ENCODE measurements around the gene RFX2. TPM values are rescaled to one million over a fixed set of nuclear protein-coding genes. Genes with fewer than 3 reads are reported as not detected.

Gene RFX2
- total and polyA plus RNA-seq, 9 of the 15 experiments (the other 6 are each of a cell fraction or from before 2014, with no cell fraction given) = 3.6 to 18.7 (median 8.7) TPM

DNA sequence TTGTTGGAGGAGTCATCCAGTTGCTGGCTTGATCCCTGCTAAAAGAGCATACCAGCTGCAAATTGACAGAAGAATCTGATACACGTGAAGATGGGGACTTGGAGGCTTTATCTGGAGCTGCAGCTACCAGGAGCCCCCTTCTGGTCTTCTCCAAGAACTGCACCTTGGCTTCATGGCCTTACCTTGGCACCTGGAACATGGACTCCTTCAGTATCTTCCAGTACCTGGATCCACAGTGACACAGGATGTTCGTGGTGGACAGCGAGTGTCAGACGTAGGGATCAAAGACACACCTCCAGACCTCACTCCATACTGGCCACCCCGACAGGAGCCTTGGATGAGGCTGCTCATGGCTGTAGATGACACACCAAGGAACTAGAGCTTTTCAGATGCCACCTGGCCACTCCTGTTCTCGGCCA, 15.3 kb upstream of the RFX2 start:
- POLR2A ChIA-PET = interaction anchor here (0.6 to 1.5 kb wide), 4 partner anchors 35 to 738 kb away, joined by 3 to 5 read pairs (median 4); no protein-coding TSS in a partner anchor
- 1% methylated on average over 6 of the region's 6 CpGs for WGBS (ENCODE audit: insufficient coverage, low coverage, missing lambda C conversion rate)
- Histone ChIP-seq H3K9ac (ENCODE audit: insufficient read depth in 1 of 2, low read depth in 2 of 2, low read length in 2 of 2) (no peak overlapping the region), H3K27ac (ENCODE audit: extremely low read depth, low read depth, low read length) (no peak overlapping the region), H2AFZ (ENCODE audit: low read depth, low read length) (peak overlapping the region; percentile 57), H3K9me3 (replicated peaks; ENCODE audit: control insufficient read depth, insufficient read depth, low read depth, low read length) (0 out of 2 replicates have a peak, but pooled peaks cover 2% of the 10 kb centered on the region), H3K9me1 (ENCODE audit: control insufficient read depth, insufficient read depth, low read length) (no peaks in the 10 kb centered on the region), H3K4me1 (replicated peaks in 1 of 2; ENCODE audit: control insufficient read depth in 2 of 2, insufficient read depth in 2 of 2, low read length in 2 of 2) (no peaks in the 10 kb centered on the region), H3K4me2 (ENCODE audit: insufficient read depth, low read length) (no peak overlapping the region), H3K79me2 (ENCODE audit: control insufficient read depth, insufficient read depth, low read length) (no peaks in the 10 kb centered on the region), H3K4me3 (no peak overlapping the region), H3K27me3 (ENCODE audit: control insufficient read depth in 2 of 2, insufficient read depth in 2 of 2, low read length in 2 of 2) (no peaks in the 10 kb centered on the region), H3K36me3 (ENCODE audit: control insufficient read depth, insufficient read depth, low read length) (no peaks in the 10 kb centered on the region), H4K20me1 (replicated peaks; ENCODE audit: control insufficient read depth, insufficient read depth, low read length) (no peaks in the 10 kb centered on the region)
- DNase-seq (ENCODE audit: extremely low read depth in 1 of 4, low spot score in 3 of 4) = peak; percentile 70 to 85 (median 75)
- in situ Hi-C loops (cut with MboI) (loop anchor here (5.0 kb wide), 1 partner anchor 742 kb away; no protein-coding TSS in a partner anchor), intact Hi-C loops (cut with micrococcal nuclease) (loop anchor here (1.0 to 10.0 kb wide), 5 partner anchors 77 to 737 kb away; no protein-coding TSS in a partner anchor)
- no TSS peak for BruUV-seq (replicated peaks)
- FAIRE-seq = peak; percentile 96
- ATAC-seq = peak; percentile 93
- CTCF ChIA-PET (ENCODE audit: low intra/inter-chr PET ratio) = interaction anchor here (0.6 to 6.2 kb wide), 6 partner anchors 10 to 738 kb away, joined by 3 to 152 read pairs (median 4); partner anchors contain the start of gene ACSBG2
- TF ChIP-seq SOX6 (IDR thresholded peaks at IDR 0.05) = peak; percentile 72
- no peak for TF ChIP-seq NRF1 (conservative IDR thresholded peaks at IDR 0.05 in 1 of 2, IDR thresholded peaks at IDR 0.05 in 1 of 2)
- TF ChIP-seq SRSF1 (IDR thresholded peaks at IDR 0.05; ENCODE audit: low read depth, low read length) = no peak
- TF ChIP-seq ZSCAN29 (IDR thresholded peaks at IDR 0.05) = no peak
- no peak for TF ChIP-seq RFX5 (IDR thresholded peaks at IDR 0.05; ENCODE audit: low read depth, low read length)
- TF ChIP-seq JUND (IDR thresholded peaks at IDR 0.05; ENCODE audit: borderline replicate concordance, low read depth, low read length) = 0 out of 2 replicates have a peak, but pooled peaks have one; percentile 53
- no peak for TF ChIP-seq JUND (tag; IDR thresholded peaks at IDR 0.05; ENCODE audit: borderline replicate concordance, low read depth, low read length)
- TF ChIP-seq TBP (optimal IDR thresholded peaks at IDR 0.05; ENCODE audit: low read depth, low read length) = peak; percentile 13
- no peak for TF ChIP-seq FOXJ2 (tag; IDR thresholded peaks at IDR 0.05)
- no peak for TF ChIP-seq SIN3A (IDR thresholded peaks at IDR 0.05; ENCODE audit: borderline replicate concordance in 2 of 2, control insufficient read depth in 1 of 2, low read depth in 2 of 2, low read length in 2 of 2)
- no peak for TF ChIP-seq HMGN3 (IDR thresholded peaks at IDR 0.05; ENCODE audit: borderline replicate concordance, extremely low read depth, insufficient read length, low read depth, low read length)
- no peak for TF ChIP-seq ZNF133 (CRISPR knock-in tag; IDR thresholded peaks at IDR 0.05)
- TF ChIP-seq, protein P1, sequence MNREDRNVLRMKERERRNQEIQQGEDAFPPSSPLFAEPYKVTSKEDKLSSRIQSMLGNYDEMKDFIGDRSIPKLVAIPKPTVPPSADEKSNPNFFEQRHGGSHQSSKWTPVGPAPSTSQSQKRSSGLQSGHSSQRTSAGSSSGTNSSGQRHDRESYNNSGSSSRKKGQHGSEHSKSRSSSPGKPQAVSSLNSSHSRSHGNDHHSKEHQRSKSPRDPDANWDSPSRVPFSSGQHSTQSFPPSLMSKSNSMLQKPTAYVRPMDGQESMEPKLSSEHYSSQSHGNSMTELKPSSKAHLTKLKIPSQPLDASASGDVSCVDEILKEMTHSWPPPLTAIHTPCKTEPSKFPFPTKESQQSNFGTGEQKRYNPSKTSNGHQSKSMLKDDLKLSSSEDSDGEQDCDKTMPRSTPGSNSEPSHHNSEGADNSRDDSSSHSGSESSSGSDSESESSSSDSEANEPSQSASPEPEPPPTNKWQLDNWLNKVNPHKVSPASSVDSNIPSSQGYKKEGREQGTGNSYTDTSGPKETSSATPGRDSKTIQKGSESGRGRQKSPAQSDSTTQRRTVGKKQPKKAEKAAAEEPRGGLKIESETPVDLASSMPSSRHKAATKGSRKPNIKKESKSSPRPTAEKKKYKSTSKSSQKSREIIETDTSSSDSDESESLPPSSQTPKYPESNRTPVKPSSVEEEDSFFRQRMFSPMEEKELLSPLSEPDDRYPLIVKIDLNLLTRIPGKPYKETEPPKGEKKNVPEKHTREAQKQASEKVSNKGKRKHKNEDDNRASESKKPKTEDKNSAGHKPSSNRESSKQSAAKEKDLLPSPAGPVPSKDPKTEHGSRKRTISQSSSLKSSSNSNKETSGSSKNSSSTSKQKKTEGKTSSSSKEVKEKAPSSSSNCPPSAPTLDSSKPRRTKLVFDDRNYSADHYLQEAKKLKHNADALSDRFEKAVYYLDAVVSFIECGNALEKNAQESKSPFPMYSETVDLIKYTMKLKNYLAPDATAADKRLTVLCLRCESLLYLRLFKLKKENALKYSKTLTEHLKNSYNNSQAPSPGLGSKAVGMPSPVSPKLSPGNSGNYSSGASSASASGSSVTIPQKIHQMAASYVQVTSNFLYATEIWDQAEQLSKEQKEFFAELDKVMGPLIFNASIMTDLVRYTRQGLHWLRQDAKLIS (CRISPR knock-in tag; IDR thresholded peaks at IDR 0.05) = no peak
- no peak for TF ChIP-seq FOXJ3 (CRISPR knock-in tag; IDR thresholded peaks at IDR 0.05)
- TF ChIP-seq, protein P2, sequence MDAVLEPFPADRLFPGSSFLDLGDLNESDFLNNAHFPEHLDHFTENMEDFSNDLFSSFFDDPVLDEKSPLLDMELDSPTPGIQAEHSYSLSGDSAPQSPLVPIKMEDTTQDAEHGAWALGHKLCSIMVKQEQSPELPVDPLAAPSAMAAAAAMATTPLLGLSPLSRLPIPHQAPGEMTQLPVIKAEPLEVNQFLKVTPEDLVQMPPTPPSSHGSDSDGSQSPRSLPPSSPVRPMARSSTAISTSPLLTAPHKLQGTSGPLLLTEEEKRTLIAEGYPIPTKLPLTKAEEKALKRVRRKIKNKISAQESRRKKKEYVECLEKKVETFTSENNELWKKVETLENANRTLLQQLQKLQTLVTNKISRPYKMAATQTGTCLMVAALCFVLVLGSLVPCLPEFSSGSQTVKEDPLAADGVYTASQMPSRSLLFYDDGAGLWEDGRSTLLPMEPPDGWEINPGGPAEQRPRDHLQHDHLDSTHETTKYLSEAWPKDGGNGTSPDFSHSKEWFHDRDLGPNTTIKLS (IDR thresholded peaks at IDR 0.05; ENCODE audit: borderline replicate concordance, low read depth) = no peak
- no peak for TF ChIP-seq ZNF121 (CRISPR knock-in tag; conservative IDR thresholded peaks at IDR 0.05)
- TF ChIP-seq ZNF696 (CRISPR knock-in tag; conservative IDR thresholded peaks at IDR 0.05) = no peak
- no peak for TF ChIP-seq CBX2 (IDR thresholded peaks at IDR 0.05; ENCODE audit: insufficient read depth, low read length, poor library complexity, severe bottlenecking)
- no peak for TF ChIP-seq ZNF174 (CRISPR knock-in tag; IDR thresholded peaks at IDR 0.05)
